Panc1 (cell line): Measurements from ENCODE around the gene PEPD. TPM values are rescaled to one million over a fixed set of nuclear protein-coding genes. Genes with fewer than 3 reads are reported as not detected.

ENCODE experiments used
- ATAC-seq: fragments of 200-7000 bp; cut with Tn5 transposase; 2 replicates; pipeline ENCODE4 v1.9.1; 2020; ENCODE audit warnings: mild to moderate bottlenecking, moderate library complexity
- BruUV-seq: library from RNA; stranded (reverse); fragments of 400-500 nt; replicated peaks from 2 replicates; lab custom pipeline; 2021; lab: Mats Ljungman, UMichigan
- CTCF ChIA-PET: fragments of 300-600 bp; sonication (Branson Sonifier 250); formaldehyde crosslinking; loops from one replicate; lab custom pipeline; 2022; ENCODE audit warnings: antibody characterized with exemption; lab: Charles Lee
- POLR2A ChIA-PET: fragments of 300-600 bp; sonication (Branson Sonifier 250); formaldehyde crosslinking; loops from one replicate; lab custom pipeline; 2022; ENCODE audit warnings: antibody characterized with exemption; lab: Charles Lee
- DNase-seq: peaks from one replicate; pipeline ENCODE4 v3.0.0-alpha.2; 2010; ENCODE audit warnings: low read depth, low spot score
- H3K27ac ChIP-seq: 2 replicates; pipeline ENCODE4 v1.5.1; 2011; ENCODE audit warnings: mild to moderate bottlenecking, low read length, inconsistent platforms
- H3K27me3 ChIP-seq: fragments of 200-500 bp; sonication (Bioruptor generic); 2 replicates; pipeline ENCODE4 v1.6.0; 2014; ENCODE audit warnings: low read length, inconsistent platforms; ENCODE audit not compliant: control insufficient read depth, insufficient read depth
- H3K36me3 ChIP-seq: fragments of 200-500 bp; sonication (Bioruptor generic); 2 replicates; pipeline ENCODE4 v1.5.1; 2014; ENCODE audit warnings: inconsistent platforms, mild to moderate bottlenecking, low read length, moderate library complexity; ENCODE audit not compliant: control insufficient read depth, insufficient read depth
- H3K4me1 ChIP-seq: 2 replicates; pipeline ENCODE4 v1.5.1; 2011; ENCODE audit warnings: inconsistent platforms, mild to moderate bottlenecking, low read length, moderate library complexity; ENCODE audit not compliant: control insufficient read depth, insufficient read depth
- H3K4me3 ChIP-seq, 2 experiments: 2 replicates each; pipeline ENCODE4 v1.5.1; 2011 to 2012; ENCODE audit warnings: low read depth in 2 of 2, low read length in 2 of 2, mild to moderate bottlenecking in 2 of 2, inconsistent platforms in 1 of 2, moderate library complexity in 1 of 2
- H3K9me3 ChIP-seq: fragments of 200-500 bp; sonication (Bioruptor generic); 2 replicates; pipeline ENCODE4 v1.5.1; 2014; ENCODE audit warnings: low read depth, mild to moderate bottlenecking, inconsistent platforms, low read length, moderate library complexity; ENCODE audit not compliant: control insufficient read depth, insufficient read depth
- CTCF ChIP-seq: fragments of 450-650 bp; IDR thresholded peaks from 2 replicates; pipeline ENCODE4 v1.5.1; 2017; ENCODE audit warnings: mild to moderate bottlenecking
- POLR2AphosphoS5 ChIP-seq: IDR thresholded peaks from 2 replicates; pipeline ENCODE4 v1.6.1; 2012; ENCODE audit warnings: mild to moderate bottlenecking, low read depth, low read length, moderate library complexity
- SIN3A ChIP-seq: IDR thresholded peaks from 2 replicates; pipeline ENCODE4 v1.6.1; 2012; ENCODE audit warnings: low read depth, mild to moderate bottlenecking, low read length, moderate library complexity, borderline replicate concordance; ENCODE audit not compliant: insufficient read depth
- TCF7L2 ChIP-seq: IDR thresholded peaks from 2 replicates; pipeline ENCODE4 v1.6.1; 2011; ENCODE audit warnings: mild to moderate bottlenecking, low read depth, low read length, inconsistent platforms
- in situ Hi-C: cut with HindIII; loops from 2 replicates; pipeline ENCODE4 v1.10.0; 2016; ENCODE audit warnings: low sequenced_read_pairs, low pct_unique_long_range_greater_than_20kb
- intact Hi-C: fragments of 100-400 bp; cut with micrococcal nuclease; formaldehyde crosslinking; loops from one replicate; pipeline ENCODE4 v1.10.0; 2022; ENCODE audit not compliant: unreplicated experiment
- total RNA-seq: library from RNA; stranded (reverse); gene quantifications from one replicate; pipeline ENCODE4 v1.2.1, GENCODE V29; 2021; ENCODE audit not compliant: unreplicated experiment
- TF ChIP-seq, protein P1 (sequence below), 2 experiments: IDR thresholded peaks; 2 replicates each; pipeline ENCODE4 v1.6.1; 2011 to 2012; ENCODE audit warnings: low read depth in 2 of 2, control low read depth in 1 of 2, low read length in 1 of 2, mild to moderate bottlenecking in 1 of 2, moderate library complexity in 1 of 2; ENCODE audit not compliant: insufficient read depth in 1 of 2

The PEPD gene
- total RNA-seq, 1 experiment from 2014 or later = 102 TPM

DNA sequence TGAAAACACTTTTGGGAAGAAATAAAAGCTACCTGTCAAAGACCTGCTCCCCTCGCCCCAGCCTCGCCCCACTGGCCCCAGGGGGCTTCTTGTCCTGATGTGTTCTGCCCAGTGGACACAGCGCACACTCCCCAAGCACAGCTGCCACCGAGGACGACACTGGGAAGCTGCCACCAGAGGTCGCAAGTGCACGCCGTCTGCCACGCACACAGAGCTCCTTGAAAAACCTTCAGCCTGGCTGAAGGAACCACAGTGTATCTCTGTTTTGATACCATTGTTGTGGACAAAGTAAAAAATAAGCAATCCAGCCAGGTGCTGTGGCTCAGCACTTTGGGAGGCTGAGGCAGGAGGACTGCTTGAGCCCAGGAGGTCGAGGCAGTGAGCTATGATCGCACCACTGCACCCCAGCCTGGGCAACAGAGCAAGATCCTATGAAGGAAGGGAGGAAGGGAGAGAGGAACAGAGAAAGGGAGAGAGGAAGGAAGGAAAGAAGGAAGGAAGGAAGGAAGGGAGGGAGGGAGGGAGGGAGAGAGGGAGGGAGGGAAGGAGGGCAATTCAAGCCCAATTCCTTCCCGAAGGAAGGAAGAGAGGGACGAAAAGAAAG, 90.8 kb downstream of the PEPD start:
- BruUV-seq = no TSS peak
- POLR2A ChIA-PET = interaction anchor here (0.5 to 0.7 kb wide), 2 partner anchors 119 to 150 kb away, joined by 3 read pairs; no protein-coding TSS in a partner anchor
- H3K27me3 ChIP-seq = no peaks in the 10 kb centered on the region

GRCh38 chr19:33429891-33430673, 91.5 kb downstream of the PEPD start:
- no peak for DNase-seq
- H3K27me3 ChIP-seq = no peaks in the 10 kb centered on the region
- intact Hi-C loops (loop anchor here (2.0 kb wide), 1 partner anchor 341 kb away; no protein-coding TSS in a partner anchor), in situ Hi-C loops (no loop called here)
- no TSS peak for BruUV-seq
- ATAC-seq = peak; percentile 22; the same call in 1 of the 2 replicates
- ChIA-PET POLR2A (interaction anchor here (0.7 kb wide), 1 partner anchor 118 kb away, joined by 3 read pairs; no protein-coding TSS in a partner anchor), CTCF (interaction anchor here (0.7 to 2.4 kb wide), 10 partner anchors 18 to 666 kb away, joined by 3 to 45 read pairs (median 4); no protein-coding TSS in a partner anchor)
- H3K27ac ChIP-seq = no peak overlapping the region
- TF ChIP-seq POLR2AphosphoS5 (no peak), CTCF (no peak), TCF7L2 (no peak), SIN3A (no peak)
- TF ChIP-seq, protein P1, sequence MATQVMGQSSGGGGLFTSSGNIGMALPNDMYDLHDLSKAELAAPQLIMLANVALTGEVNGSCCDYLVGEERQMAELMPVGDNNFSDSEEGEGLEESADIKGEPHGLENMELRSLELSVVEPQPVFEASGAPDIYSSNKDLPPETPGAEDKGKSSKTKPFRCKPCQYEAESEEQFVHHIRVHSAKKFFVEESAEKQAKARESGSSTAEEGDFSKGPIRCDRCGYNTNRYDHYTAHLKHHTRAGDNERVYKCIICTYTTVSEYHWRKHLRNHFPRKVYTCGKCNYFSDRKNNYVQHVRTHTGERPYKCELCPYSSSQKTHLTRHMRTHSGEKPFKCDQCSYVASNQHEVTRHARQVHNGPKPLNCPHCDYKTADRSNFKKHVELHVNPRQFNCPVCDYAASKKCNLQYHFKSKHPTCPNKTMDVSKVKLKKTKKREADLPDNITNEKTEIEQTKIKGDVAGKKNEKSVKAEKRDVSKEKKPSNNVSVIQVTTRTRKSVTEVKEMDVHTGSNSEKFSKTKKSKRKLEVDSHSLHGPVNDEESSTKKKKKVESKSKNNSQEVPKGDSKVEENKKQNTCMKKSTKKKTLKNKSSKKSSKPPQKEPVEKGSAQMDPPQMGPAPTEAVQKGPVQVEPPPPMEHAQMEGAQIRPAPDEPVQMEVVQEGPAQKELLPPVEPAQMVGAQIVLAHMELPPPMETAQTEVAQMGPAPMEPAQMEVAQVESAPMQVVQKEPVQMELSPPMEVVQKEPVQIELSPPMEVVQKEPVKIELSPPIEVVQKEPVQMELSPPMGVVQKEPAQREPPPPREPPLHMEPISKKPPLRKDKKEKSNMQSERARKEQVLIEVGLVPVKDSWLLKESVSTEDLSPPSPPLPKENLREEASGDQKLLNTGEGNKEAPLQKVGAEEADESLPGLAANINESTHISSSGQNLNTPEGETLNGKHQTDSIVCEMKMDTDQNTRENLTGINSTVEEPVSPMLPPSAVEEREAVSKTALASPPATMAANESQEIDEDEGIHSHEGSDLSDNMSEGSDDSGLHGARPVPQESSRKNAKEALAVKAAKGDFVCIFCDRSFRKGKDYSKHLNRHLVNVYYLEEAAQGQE (IDR thresholded peaks at IDR 0.05; ENCODE audit: insufficient read depth in 1 of 2, low read depth in 2 of 2, low read length in 1 of 2) = no peak
- H3K4me3 ChIP-seq = no peak overlapping the region
- peaks cover 5% of the 10 kb centered on the region; the same call in 1 of the 2 replicates for H3K4me1 ChIP-seq
- H3K9me3 ChIP-seq = no peaks in the 10 kb centered on the region
- H3K36me3 ChIP-seq = no peaks in the 10 kb centered on the region

More for the DNA sequence above, 90.8 kb downstream of the PEPD start:
- intact Hi-C loops (loop anchor here (2.0 kb wide), 1 partner anchor 340 kb away; no protein-coding TSS in a partner anchor), in situ Hi-C loops (no loop called here)
- peak; percentile 64 for DNase-seq
- Histone ChIP-seq H3K36me3 (no peaks in the 10 kb centered on the region), H3K4me3 (no peak overlapping the region), H3K27ac (no peak overlapping the region), H3K9me3 (no peaks in the 10 kb centered on the region), H3K4me1 (peaks cover 7% of the 10 kb centered on the region; the same call in 1 of the 2 replicates)
- CTCF ChIA-PET = interaction anchor here (0.6 to 2.4 kb wide), 11 partner anchors 19 to 665 kb away, joined by 3 to 45 read pairs (median 4); no protein-coding TSS in a partner anchor
- ATAC-seq = peak; percentile 95
- TF ChIP-seq, protein P1 (IDR thresholded peaks at IDR 0.05; ENCODE audit: insufficient read depth in 1 of 2, low read depth in 2 of 2, low read length in 1 of 2) = peak in 1 of 2 experiments; percentile 68; a peak in 1 of 4 replicates
- no peak for TF ChIP-seq POLR2AphosphoS5
- TF ChIP-seq CTCF = peak; percentile 98
- no peak for TF ChIP-seq TCF7L2
